Measurements from ENCODE around the gene LHX4. TPM values are rescaled to one million over a fixed set of nuclear protein-coding genes. Genes with fewer than 3 reads are reported as not detected.

The LHX4 gene
- polyA plus RNA-seq, 4 donors: 0.18 to 2.9 (median 0.25) TPM

DNA sequence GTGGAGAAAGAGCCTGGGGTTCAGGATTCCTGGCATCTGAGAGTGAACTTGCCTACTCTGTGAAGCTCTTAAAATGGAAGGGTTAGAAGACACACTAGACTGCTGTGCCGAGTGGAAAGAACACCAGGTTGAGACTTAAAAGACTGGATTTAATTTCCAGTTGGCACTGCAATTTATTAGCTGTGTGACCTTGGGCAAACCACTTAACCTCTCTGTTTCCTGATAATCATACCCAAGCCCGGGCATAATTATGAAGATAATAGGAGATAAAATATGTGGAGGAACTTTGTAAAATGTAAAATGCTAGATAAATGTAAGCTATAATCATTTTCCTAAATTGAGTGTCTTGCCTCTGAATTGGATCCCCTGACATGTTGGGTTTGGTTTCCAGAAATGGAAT lies 4.7 kb upstream of the LHX4 start:
- Histone ChIP-seq H3K27ac (ENCODE audit: low read depth in 1 of 3, low read length in 2 of 3) (no peak overlapping the region), H3K4me3 (ENCODE audit: low read depth in 1 of 3, low read length in 3 of 3) (no peak overlapping the region), H3K4me1 (ENCODE audit: control insufficient read depth in 3 of 3, insufficient read depth in 2 of 3, low read depth in 1 of 3, low read length in 2 of 3) (peaks cover 0 to 1% (median under 1%) of the 10 kb centered on the region in 3 donors), H3K9me3 (ENCODE audit: control insufficient read depth in 2 of 2, insufficient read depth in 1 of 2, low read depth in 1 of 2, low read length in 1 of 2) (peaks cover 0 to 3% of the 10 kb centered on the region in 2 donors), H3K36me3 (ENCODE audit: control insufficient read depth in 3 of 3, insufficient read depth in 2 of 3, low read depth in 1 of 3, low read length in 3 of 3) (no peaks in the 10 kb centered on the region), H3K27me3 (ENCODE audit: control insufficient read depth in 3 of 3, insufficient read depth in 3 of 3, low read length in 3 of 3) (peaks cover 2 to 75% (median 27%) of the 10 kb centered on the region in 3 donors)
- no peak for DNase-seq
- FAIRE-seq: no peak
- 10 to 53% (median 44%) methylated on average over 2 of the region's 2 CpGs for WGBS, 3 donors

DNA sequence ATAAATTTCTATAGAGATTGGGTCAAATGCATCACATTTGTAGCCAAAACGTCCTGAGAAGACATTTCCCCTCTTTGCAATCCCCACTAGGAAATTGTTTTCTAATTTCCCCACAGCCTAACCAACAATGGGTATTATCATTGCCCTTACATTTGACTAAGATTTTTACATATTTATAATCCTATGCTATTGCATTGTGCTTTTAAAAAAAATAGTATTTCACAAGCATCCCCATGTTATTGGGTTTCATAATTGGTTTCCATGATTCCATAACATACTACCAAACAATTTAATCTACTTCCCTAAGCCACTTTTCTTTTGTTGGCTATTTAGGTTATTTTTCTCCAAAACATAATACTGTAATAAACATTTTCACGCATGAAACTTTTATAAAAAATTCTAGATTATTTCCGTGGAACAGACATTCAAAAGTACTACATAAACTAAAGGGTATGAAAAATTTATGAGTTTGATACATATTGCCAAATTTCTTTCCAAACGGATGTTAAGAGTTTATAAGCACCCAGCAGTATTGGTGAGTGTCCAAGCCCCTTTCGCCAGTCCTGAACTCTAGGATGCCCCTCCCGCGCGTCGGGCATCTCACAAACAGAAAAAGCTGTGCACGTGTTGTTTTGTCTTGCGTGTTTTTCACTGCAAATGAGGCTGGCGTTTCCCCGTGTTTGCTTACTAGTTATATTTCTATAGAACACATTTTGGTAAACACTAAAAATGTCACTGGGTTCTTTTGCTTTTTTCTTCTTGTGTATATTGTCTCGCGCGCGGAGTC lies 2.0 kb upstream of the LHX4 start:
- DNase-seq: no peak
- H3K27ac ChIP-seq (ENCODE audit: low read depth in 1 of 3, low read length in 2 of 3): no peak overlapping the region
- H3K4me1 ChIP-seq (ENCODE audit: control insufficient read depth in 3 of 3, insufficient read depth in 2 of 3, low read depth in 1 of 3, low read length in 2 of 3): peaks cover 0 to 5% (median 2%) of the 10 kb centered on the region in 3 donors
- no peaks in the 10 kb centered on the region for H3K36me3 ChIP-seq (ENCODE audit: control insufficient read depth in 3 of 3, insufficient read depth in 2 of 3, low read depth in 1 of 3, low read length in 3 of 3)
- no peak for FAIRE-seq
- peaks cover 0 to 3% of the 10 kb centered on the region in 2 donors for H3K9me3 ChIP-seq (ENCODE audit: control insufficient read depth in 2 of 2, insufficient read depth in 1 of 2, low read depth in 1 of 2, low read length in 1 of 2)
- peaks cover 17 to 90% (median 47%) of the 10 kb centered on the region in 3 donors for H3K27me3 ChIP-seq (ENCODE audit: control insufficient read depth in 3 of 3, insufficient read depth in 3 of 3, low read length in 3 of 3)
- no peak overlapping the region for H3K4me3 ChIP-seq (ENCODE audit: low read depth in 1 of 3, low read length in 3 of 3)
- 12 to 16% (median 16%) methylated on average over 17 of the region's 17 CpGs for WGBS, 3 donors

DNA sequence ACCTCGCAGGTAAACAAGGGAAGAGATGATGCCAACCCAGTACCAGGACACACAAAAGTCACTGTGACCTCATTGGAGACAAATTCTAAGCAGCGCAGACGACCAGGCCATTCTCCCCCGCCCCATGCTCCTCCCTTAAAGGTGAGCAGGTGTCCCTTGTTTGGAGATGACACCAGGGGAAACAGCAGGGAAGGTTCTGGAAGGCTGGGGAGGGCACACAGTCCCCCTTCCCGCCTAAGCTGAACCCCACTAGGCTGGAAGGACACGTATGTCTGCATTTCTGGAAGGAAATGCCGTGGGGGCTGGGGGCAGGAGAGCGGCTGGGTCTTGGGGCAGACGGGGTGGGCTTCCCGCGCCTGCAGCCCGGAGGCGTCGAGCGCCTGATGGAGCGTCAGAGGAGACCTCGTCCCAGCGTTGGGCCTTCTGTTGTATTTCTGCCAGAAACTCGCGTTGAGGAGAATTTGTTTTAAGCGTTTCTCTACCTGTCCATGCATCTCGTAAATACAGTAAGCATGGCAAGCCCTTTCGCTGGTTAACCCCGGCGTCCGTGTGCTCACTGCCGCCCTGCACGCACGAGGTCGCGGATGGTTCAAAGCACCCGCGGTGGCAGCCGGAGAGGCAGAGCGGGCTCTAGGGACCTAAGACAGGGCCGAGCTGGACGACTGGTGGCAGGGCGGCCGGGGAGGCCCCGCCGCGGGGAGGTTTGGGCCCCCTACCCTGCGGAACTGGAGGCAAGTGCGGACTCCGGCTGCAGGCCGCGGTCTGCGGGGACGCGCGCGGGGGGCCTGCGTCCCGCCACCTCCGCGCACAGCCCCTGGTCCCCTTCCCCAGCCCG lies 1.2 kb upstream of the LHX4 start:
- peaks cover 4 to 6% (median 5%) of the 10 kb centered on the region in 3 donors for H3K4me1 ChIP-seq (ENCODE audit: control insufficient read depth in 3 of 3, insufficient read depth in 2 of 3, low read depth in 1 of 3, low read length in 2 of 3)
- H3K9me3 ChIP-seq (ENCODE audit: control insufficient read depth in 2 of 2, insufficient read depth in 1 of 2, low read depth in 1 of 2, low read length in 1 of 2): peaks cover 0 to 3% of the 10 kb centered on the region in 2 donors
- H3K4me3 ChIP-seq (ENCODE audit: low read depth in 1 of 3, low read length in 3 of 3): peak overlapping the region in 2 of 3 donors; percentile 12 to 71
- H3K27me3 ChIP-seq (ENCODE audit: control insufficient read depth in 3 of 3, insufficient read depth in 3 of 3, low read length in 3 of 3): peaks cover 22 to 90% (median 49%) of the 10 kb centered on the region in 3 donors
- H3K36me3 ChIP-seq (ENCODE audit: control insufficient read depth in 3 of 3, insufficient read depth in 2 of 3, low read depth in 1 of 3, low read length in 3 of 3): no peaks in the 10 kb centered on the region
- no peak for FAIRE-seq
- 4 to 8% (median 4%) methylated on average over 50 to 57 of the region's 57 CpGs for WGBS, 3 donors
- no peak overlapping the region for H3K27ac ChIP-seq (ENCODE audit: low read depth in 1 of 3, low read length in 2 of 3)
- DNase-seq: peak in 1 of 2 donors; percentile 53

DNA sequence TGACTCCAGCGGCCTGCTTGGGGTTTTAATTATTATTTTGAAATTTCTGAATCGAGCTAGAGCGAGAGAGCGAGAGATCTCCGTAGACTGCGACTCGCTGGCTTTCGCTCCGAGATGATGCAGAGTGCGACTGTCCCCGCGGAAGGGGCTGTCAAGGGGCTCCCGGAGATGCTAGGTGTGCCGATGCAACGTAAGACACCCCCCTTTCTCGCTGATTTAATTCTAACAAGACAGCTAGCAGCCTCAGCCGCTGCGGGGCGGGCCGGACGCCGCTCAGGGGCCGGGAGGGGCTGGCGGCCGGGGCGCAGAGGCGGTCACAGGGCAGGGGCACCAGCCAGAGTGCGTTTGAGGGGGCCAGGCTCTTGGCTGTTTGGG lies 339 bp downstream of the LHX4 start:
- FAIRE-seq (no peak), DNase-seq (peak in 1 of 2 donors; percentile 35)
- Histone ChIP-seq H3K4me3 (ENCODE audit: low read depth in 1 of 3, low read length in 3 of 3) (peak overlapping the region in 2 of 3 donors; percentile 13 to 71), H3K27me3 (ENCODE audit: control insufficient read depth in 3 of 3, insufficient read depth in 3 of 3, low read length in 3 of 3) (peaks cover 20 to 90% (median 59%) of the 10 kb centered on the region in 3 donors), H3K27ac (ENCODE audit: low read depth in 1 of 3, low read length in 2 of 3) (no peak overlapping the region), H3K36me3 (ENCODE audit: control insufficient read depth in 3 of 3, insufficient read depth in 2 of 3, low read depth in 1 of 3, low read length in 3 of 3) (no peaks in the 10 kb centered on the region), H3K4me1 (ENCODE audit: control insufficient read depth in 3 of 3, insufficient read depth in 2 of 3, low read depth in 1 of 3, low read length in 2 of 3) (peaks cover 4 to 19% (median 5%) of the 10 kb centered on the region in 3 donors), H3K9me3 (ENCODE audit: control insufficient read depth in 2 of 2, insufficient read depth in 1 of 2, low read depth in 1 of 2, low read length in 1 of 2) (peaks cover 0 to 3% of the 10 kb centered on the region in 2 donors)
- 0 to 1% (median 0%) methylated on average over 25 to 28 of the region's 28 CpGs for WGBS, 3 donors

DNA sequence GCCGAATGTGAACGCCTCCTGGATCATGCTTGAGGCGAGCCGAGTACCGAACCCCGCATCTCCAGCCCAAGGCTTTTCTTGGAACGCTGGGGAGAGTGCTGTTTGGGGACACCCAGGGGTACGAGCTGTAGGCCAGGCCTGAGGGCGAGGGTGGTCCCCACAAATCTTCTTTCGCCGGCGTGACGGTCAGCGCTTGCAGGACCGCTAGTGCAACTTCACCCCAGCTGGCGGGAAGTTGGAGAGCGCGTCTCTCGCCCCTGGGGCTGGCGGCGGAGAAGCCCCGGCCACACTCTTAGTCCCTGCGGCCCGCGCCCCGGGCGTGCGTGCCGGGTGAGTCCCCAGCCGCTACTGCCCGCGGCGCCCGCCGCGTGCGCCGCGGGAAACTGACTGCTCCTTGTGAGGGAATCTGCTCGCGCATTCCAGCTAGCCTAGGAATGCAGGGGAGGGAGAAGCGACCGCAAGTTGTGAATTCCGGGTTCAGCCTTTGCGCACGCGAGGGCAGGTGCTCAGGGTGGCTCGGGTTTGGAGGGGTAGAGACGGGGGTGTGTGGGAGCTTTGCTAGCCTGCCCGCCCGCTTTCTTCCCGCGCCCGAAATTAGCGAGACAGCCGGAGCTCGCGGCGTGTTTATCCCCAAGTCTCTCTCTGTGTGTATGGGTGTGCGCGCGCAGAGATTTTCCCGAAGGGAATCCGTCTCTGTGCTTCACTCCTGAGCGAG lies 884 bp downstream of the LHX4 start:
- peaks cover 4 to 23% (median 5%) of the 10 kb centered on the region in 3 donors for H3K4me1 ChIP-seq (ENCODE audit: control insufficient read depth in 3 of 3, insufficient read depth in 2 of 3, low read depth in 1 of 3, low read length in 2 of 3)
- 1 to 2% (median 1%) methylated on average over 64 to 65 of the region's 65 CpGs for WGBS, 3 donors
- DNase-seq (peak in 1 of 2 donors; percentile 56), FAIRE-seq (no peak)
- no peaks in the 10 kb centered on the region for H3K36me3 ChIP-seq (ENCODE audit: control insufficient read depth in 3 of 3, insufficient read depth in 2 of 3, low read depth in 1 of 3, low read length in 3 of 3)
- H3K27me3 ChIP-seq (ENCODE audit: control insufficient read depth in 3 of 3, insufficient read depth in 3 of 3, low read length in 3 of 3): peaks cover 20 to 91% (median 57%) of the 10 kb centered on the region in 3 donors
- peak overlapping the region in 2 of 3 donors; percentile 13 to 71 for H3K4me3 ChIP-seq (ENCODE audit: low read depth in 1 of 3, low read length in 3 of 3)
- H3K27ac ChIP-seq (ENCODE audit: low read depth in 1 of 3, low read length in 2 of 3): no peak overlapping the region
- H3K9me3 ChIP-seq (ENCODE audit: control insufficient read depth in 2 of 2, insufficient read depth in 1 of 2, low read depth in 1 of 2, low read length in 1 of 2): peaks cover 0 to 3% of the 10 kb centered on the region in 2 donors

DNA sequence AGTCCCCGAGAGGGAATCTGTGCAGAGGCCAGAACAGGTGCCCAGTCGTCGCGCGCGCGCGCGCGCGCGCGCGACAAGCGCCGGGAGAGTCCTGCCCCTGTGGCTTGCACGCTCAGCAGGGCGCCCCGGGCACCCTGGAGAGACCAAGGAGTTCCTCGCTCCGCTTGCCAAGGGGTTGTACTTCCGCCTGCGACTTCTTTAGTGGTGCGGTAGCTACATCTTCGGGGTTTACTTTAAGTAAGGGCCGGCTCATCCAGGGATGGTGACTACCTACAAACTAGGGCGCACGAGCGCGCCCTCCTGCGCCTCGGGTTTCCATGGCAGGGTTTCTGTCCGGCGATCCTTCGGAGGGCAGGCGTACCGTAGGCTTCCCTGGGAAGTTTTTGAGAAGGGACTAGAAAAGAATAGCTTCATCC lies 1.4 kb downstream of the LHX4 start:
- peak overlapping the region in 2 of 3 donors; percentile 13 to 71 for H3K4me3 ChIP-seq (ENCODE audit: low read depth in 1 of 3, low read length in 3 of 3)
- FAIRE-seq (no peak), DNase-seq (peak; percentile 34 to 57)
- H3K4me1 ChIP-seq (ENCODE audit: control insufficient read depth in 3 of 3, insufficient read depth in 2 of 3, low read depth in 1 of 3, low read length in 2 of 3): peaks cover 4 to 27% (median 5%) of the 10 kb centered on the region in 3 donors
- H3K27ac ChIP-seq (ENCODE audit: low read depth in 1 of 3, low read length in 2 of 3): no peak overlapping the region
- H3K27me3 ChIP-seq (ENCODE audit: control insufficient read depth in 3 of 3, insufficient read depth in 3 of 3, low read length in 3 of 3): peaks cover 20 to 91% (median 59%) of the 10 kb centered on the region in 3 donors
- no peaks in the 10 kb centered on the region for H3K36me3 ChIP-seq (ENCODE audit: control insufficient read depth in 3 of 3, insufficient read depth in 2 of 3, low read depth in 1 of 3, low read length in 3 of 3)
- H3K9me3 ChIP-seq (ENCODE audit: control insufficient read depth in 2 of 2, insufficient read depth in 1 of 2, low read depth in 1 of 2, low read length in 1 of 2): peaks cover 0 to 3% of the 10 kb centered on the region in 2 donors
- WGBS, 3 donors: 1 to 2% (median 1%) methylated on average over 29 to 37 of the region's 37 CpGs

DNA sequence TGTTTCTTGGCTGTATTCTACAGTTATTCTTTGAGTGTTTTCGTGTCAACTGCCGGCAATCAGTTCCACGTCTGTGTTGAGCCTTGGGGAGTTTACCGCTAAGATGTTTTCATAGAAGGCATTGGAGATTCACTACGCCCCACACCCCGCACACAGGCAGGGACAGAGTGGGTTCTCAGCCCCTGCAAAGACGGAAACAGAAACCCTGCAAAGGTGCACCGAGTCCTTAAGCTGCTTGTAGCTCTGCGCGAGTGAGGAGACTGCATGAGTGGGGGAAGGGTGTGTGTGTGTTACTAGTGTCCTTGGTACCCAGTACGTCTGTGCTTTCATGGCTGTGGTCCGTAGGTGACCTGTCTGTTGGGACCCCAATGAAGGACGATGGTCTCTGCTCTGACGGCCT lies 1.9 kb downstream of the LHX4 start:
- DNase-seq (no peak), FAIRE-seq (no peak)
- 2 to 5% (median 5%) methylated on average over 14 of the region's 14 CpGs for WGBS, 3 donors
- Histone ChIP-seq H3K27me3 (ENCODE audit: control insufficient read depth in 3 of 3, insufficient read depth in 3 of 3, low read length in 3 of 3) (peaks cover 20 to 91% (median 61%) of the 10 kb centered on the region in 3 donors), H3K9me3 (ENCODE audit: control insufficient read depth in 2 of 2, insufficient read depth in 1 of 2, low read depth in 1 of 2, low read length in 1 of 2) (peaks cover 0 to 3% of the 10 kb centered on the region in 2 donors), H3K4me3 (ENCODE audit: low read depth in 1 of 3, low read length in 3 of 3) (peak overlapping the region in 2 of 3 donors; percentile 13 to 71), H3K4me1 (ENCODE audit: control insufficient read depth in 3 of 3, insufficient read depth in 2 of 3, low read depth in 1 of 3, low read length in 2 of 3) (peaks cover 4 to 27% (median 5%) of the 10 kb centered on the region in 3 donors), H3K36me3 (ENCODE audit: control insufficient read depth in 3 of 3, insufficient read depth in 2 of 3, low read depth in 1 of 3, low read length in 3 of 3) (no peaks in the 10 kb centered on the region), H3K27ac (ENCODE audit: low read depth in 1 of 3, low read length in 2 of 3) (no peak overlapping the region)

Measured in small intestine (tissue), 7 donors.